HG02759 (cell line): Measurements from ENCODE around the gene CEP95.
"Not testable (repeated sequence)": the region's sequence is repeated elsewhere in the genome, so short reads cannot be mapped to it uniquely, and the experiment has no call there.

ENCODE experiments used
- ATAC-seq: cut with Tn5 transposase; IDR thresholded peaks from one replicate; pipeline ENCODE4 v1.9.1; 2021; ENCODE audit warnings: mild to moderate bottlenecking, moderate library complexity; ENCODE audit not compliant: unreplicated experiment

Gene CEP95, protein sequence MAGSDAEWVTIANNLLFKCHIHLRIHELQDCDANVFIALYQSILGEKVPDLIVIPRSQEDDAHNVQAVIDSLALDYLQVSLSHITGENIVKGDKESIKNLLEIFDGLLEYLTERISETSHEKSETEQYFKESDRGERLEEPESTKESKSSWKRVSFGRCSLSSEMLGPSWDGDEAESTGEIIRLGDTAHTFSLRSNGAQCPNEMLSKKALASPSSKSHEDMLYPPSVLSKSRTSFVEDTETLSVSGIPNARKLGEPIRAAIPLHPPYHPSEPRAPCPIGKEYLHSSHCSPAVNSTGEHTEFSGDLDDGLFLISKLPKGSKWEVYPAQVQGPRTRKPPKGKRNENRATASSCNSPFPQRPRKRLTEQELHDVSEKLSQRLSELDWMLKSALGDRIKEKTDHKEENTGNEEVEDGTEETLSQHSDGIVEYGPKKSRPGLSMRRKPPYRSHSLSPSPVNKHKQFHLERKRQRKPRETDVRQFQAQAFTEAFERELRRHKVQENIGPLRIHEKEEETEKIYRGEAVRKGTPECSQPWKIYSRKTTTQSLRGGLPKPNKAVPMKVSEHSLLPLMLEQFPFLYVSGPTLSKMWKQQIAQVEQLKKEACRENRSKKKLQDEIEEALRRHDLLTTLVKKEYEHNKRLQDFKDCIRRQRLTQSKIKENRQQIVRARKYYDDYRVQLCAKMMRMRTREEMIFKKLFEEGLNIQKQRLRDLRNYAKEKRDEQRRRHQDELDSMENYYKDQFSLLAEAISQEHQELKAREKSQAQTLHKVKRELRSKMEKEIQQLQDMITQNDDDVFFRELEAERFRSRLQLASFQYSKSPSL

DNA sequence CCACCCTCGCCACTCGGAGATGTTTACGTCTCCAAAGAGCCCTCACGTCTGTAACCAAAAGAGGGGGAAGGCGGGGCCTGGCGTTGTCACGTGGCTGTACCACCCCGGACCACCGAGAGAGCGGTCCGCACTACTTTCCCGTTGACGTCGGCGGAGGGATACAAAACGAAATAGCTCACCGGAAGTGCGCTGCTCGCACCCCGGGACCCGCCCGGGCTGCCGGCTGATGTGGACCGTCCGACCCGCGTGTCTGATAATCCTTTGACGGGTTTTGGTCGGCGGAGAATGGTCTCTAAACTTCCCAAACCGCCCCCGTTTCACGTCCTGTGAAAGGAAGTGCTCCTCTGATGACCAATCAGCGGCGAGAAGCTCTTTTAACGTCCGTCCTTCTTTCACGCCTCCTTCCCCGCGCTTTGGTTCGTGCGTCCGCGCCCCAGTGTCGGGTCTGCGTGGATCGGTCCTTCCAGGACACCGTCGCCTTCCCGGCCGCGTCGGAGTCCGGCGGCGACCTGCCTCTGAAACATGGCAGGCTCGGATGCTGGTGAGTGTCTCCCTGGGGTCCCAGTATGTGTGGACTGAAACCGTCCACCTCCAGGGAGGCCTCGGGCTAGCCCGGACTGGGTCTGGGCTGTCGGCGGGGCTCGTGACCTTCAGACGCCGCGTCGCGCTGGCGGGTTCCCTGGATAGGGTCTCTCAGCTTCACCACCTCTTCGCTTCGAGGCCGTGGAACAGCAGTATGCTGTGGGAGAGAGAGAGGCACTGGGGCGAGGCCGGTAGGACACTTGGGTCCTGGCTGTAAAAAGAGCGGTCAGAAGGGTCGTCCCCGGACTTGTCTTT, at the start of gene CEP95:
Gene CEP95 (plus strand): TSS at position 402 of the 837 bp plus-strand sequence. CDS start 121 bp downstream, at position 523.
- ATAC-seq = peak; percentile 71

DNA sequence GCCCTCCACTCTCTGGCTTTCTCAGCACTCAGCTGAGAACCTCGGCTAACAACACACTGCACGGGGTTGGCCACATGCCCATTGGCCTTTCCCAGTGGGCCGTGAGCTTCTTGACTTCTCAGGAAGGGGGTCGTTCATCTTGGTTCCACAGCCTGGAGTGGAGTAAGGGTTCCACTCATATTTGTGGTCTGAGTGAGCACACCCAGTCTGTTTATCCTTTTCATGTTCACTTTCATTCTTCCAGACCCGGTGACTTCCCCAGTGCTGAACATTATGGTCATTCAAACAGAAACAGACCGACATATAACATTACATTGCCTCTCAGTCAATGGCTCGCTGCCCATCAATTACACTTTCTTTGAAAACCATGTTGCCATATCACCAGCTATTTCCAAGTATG, 49.6 kb upstream of the CEP95 start:
- no peak for ATAC-seq

DNA sequence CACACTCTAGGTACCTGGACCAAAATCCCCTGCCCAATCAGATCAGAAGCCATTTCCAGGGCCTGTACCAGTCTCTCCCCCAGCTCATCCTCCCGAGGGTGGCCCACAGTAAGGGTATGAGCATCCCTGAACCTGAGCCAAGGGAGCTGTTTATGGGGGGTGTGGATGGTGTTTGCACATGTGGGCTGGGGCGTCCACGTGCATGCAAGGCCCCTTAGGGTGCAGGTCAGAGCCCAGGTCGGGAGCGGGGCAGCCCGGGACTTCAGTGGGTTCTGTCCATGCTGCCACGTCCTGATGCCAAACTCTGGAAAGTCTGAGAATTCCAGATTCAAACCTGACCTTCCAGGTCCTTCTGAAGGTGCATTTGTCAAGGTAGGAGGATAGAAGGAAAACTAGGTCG, 48.0 kb upstream of the CEP95 start:
- ATAC-seq = no peak

DNA sequence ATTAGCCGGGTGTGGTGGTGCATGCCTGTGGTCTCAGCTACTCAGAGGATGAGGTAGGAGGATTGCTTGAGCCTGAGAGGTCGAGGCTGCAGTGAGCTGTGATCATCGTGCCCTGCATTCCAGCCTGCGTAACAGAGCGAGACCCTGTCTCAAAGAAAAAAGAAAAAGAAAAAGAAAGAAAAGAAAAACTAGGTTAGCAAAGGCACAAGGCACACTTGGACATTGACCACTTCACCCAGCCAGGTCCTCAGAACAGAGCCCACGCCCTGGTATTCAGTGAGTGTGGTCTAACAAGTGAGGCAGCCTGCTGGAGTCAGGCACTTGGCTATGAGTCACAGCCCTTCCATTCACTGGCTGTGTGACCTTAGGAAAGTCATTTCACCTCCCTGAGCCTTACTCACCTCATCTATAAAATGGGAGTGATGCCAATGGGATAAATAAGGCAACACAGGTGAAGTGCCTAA, 47.5 kb upstream of the CEP95 start:
- no peak for ATAC-seq

DNA sequence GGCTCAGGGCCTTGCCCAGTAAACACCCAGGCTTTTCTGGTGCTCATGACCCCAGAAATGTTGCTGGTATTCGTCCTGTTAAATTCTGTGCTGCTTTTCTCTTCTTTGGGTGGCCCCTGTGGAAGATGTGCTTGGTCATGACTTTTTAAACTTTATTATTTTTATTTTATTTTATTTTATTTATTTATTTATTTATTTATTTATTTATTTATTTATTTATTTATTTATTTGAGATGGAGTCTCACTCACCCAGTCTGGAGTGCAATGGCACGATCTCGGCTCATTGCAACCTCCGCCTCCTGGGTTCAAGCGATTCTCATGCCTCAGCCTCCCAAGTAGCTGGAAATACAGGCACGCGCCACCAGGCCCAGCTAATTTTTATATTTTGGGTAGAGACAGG, 47.0 kb upstream of the CEP95 start:
- ATAC-seq = not testable (repeated sequence)

DNA sequence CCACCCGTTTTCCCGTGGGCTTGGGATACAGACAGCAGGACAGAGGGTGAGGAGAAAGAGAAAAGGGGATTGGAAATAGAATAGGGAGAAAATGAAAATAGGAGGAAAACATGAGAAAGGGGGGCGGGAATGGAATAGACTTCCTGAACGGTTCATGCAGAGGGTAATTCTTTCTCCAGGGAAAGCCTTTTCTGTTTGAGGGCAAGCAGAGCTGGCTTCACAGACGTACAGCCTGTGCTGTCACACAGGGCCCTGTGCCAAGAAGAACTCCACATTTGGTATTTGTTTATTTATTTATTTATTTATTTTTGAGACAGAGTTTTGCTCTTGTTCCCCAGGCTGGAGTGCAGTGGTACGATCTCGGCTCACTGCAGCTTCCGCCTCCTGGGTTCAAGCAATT, 45.8 kb upstream of the CEP95 start:
- no peak for ATAC-seq

DNA sequence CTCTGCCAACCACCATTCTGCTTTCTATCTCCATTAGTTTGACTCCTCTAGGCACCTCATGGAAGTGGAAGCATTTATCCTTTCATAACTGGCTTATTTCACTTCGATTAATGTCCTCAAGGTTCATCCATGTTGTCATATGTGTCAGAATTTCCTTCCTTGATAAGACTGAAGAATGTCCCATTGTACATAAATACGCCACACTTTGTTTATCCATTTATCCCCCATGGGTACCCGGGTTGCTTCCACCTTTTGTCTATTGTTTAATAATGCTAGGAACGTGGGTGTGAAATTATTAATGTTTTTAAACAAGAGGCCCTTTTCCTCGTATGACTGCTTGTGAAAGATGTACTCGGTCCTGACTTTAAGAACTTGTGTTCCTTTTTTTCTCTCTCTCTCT, 45.0 kb upstream of the CEP95 start:
- no peak for ATAC-seq

DNA sequence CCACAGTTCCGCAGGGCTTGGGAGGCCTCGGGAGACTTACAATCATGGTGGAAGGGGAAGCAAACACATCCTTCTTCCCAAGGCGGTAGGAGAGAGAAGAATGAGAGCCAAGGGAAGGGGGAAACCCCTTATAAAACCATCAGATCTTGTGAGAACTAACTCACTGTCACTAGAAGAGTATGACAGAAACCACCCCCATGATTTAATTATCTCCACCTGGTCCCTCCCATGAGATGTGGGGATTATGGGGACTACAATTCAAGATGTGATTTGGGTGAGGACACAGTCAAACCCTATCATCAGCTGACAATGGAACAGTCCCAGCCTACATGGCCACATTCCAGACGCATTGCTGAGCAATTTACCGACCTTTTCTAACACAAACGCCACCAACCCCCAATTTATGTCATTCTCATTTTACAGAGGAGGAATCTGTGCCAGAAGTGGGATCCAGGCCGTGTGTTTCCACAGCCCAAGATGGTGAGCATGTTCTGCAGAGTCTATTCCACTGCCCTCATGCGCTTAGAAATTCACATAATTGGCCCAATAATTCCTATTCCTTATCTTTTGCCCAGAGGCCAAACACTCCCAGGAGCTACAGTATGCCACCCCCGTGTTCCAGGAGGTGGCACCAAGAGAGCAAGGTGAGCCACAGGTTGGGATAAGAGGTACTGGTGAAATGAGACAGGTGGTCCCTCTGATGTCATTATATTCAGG, 40.6 kb upstream of the CEP95 start:
- no peak for ATAC-seq

DNA sequence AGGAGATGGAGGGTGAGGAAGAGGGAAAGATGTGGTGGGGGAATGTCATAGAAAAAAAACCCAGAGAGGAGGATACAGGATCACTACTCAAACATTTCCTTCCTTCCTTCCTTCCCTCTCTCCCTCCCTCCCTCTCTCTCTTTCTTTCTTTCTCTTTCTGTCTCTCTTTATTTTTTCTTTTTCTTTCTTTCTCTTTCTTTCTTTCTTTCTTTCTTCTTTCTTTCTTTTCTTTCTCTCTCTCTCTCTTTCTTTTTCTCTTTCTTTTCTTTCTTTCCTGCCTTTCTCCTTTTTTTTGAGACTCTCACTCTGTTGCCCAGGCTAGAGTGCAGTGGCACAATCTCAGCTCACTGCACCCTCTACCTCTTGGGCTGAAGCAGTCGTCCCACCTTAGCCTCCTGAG, 39.9 kb upstream of the CEP95 start:
- ATAC-seq = not testable (repeated sequence)

DNA sequence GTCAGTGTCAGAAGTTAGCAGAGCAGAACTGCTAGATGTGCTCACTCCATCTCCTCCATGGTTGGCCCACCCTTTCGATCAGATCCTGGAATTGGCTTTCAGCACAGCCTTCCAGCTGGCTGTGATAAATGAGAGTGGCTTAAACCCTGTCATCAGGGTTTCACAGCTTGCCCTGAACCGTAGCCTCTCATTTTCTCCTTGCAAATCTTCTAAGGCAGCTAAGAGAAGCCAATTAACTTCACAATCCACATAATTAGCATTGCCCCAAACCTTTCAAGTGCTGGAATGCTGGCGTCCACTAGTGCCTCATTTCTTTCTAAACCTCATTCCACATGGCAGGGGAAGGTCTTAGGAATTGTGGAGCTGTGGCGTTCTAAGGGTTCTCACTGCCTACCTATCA, 36.2 kb upstream of the CEP95 start:
- ATAC-seq = no peak

DNA sequence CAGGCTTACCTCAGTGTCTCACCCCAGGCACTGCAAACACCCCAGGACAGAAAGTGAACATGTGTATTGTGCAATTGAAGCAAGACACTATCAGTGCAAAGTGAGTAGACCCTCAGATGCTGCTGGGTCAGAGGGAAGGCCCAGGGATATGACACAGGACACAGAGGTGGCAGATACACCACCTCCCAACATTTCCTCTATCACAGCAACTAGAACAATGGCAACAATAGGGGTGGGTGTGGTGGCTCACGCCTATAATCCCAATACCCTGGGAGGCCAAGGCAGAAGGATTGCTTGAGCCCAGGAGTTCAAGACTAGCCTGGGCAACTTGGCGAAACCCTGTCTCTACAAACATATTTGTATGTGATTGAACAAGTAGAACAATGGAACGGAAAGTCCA, 35.3 kb upstream of the CEP95 start:
- no peak for ATAC-seq

DNA sequence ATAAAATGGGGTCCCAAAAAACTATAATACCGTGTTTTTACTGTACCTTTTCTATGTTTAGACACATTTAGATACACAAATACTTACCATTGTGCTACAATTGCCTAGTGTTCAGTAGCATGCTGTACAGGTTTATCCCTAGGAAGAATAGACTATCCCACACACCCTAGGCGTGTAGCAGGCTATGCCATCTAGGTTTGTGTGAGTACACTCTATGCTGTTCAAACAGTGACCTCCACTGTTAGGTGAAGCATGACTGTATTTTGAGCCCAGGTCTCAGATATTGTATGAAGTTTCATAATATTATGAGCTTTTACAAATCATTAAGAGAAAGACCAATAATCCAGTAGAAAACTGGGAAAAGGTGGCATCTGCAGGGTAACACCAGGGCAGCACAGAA, 34.2 kb upstream of the CEP95 start:
- ATAC-seq = no peak

DNA sequence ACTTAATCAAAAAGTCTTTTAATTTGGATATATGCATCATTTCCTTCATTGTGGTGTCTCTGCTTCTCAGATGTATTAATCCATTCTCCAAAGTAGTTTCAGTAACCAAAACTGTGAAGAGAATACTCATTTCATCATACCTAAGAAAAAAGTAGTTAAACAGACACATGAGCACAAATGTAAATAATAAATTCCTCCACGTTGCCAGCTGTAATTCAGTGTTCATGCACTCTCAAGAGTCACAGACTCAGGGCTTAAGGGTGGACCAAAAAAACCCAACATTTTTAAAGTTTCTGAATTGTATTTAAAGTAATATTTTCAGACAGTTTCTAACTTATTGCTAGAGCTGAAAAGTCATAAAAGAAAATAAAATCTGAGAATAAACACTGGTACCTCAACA, 28.9 kb upstream of the CEP95 start:
- no peak for ATAC-seq

DNA sequence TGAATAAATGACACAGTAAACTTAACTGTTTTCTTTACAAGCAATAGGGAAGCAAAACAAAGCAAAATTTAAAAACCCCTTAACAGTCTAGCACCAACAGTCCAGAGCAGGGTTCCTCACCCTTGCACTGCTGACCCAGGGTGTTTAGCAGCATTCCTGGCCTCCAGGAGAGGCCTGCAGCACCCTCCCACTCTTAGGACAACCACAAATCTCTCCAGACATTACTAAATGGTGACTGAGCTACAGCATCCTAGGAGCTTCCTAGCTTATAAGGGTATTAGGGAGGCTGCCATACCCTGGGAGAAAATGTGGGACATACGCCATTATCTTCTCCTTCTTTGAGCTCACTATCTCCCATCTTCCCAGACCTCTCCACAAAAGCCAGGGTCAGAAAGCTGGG, 25.8 kb upstream of the CEP95 start:
- ATAC-seq = no peak

DNA sequence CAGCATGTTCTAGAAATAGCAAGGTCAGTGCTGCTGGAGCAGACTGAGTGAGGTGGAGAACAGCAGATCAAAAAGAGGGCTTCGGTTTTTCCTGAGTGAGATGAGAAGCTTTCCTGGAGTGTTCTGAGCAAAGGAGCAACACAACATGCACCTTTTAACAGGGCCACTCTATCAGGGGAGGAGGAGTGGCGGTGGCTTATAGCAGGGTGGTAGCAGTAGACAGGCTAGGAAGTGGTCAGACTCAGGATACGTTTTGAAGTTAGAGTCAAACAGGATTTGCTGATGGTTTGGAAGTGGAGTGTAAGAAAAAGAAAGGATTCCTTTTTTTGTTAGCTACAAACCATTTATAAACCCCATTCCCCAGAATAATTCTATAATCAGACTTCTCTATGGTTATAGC, 22.4 kb upstream of the CEP95 start:
- no peak for ATAC-seq

DNA sequence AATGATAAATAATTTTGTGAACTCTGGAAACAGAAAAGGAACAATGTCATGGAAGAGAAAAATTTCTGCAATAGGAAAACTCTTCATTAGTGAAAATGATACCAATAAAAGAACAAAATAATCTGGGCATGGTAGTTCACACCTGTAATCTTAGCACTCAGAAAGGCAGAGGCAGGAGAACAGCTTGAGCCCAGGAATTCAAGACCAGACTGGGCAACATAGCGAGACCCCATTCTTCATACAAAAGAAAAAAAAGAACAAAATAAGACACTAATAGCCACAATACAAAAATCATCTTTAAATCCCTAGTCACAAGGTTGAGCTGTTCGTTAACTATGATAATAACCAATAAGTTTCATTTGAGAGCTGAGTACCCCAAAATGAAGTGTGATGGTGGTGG, 18.5 kb upstream of the CEP95 start:
- ATAC-seq = no peak

DNA sequence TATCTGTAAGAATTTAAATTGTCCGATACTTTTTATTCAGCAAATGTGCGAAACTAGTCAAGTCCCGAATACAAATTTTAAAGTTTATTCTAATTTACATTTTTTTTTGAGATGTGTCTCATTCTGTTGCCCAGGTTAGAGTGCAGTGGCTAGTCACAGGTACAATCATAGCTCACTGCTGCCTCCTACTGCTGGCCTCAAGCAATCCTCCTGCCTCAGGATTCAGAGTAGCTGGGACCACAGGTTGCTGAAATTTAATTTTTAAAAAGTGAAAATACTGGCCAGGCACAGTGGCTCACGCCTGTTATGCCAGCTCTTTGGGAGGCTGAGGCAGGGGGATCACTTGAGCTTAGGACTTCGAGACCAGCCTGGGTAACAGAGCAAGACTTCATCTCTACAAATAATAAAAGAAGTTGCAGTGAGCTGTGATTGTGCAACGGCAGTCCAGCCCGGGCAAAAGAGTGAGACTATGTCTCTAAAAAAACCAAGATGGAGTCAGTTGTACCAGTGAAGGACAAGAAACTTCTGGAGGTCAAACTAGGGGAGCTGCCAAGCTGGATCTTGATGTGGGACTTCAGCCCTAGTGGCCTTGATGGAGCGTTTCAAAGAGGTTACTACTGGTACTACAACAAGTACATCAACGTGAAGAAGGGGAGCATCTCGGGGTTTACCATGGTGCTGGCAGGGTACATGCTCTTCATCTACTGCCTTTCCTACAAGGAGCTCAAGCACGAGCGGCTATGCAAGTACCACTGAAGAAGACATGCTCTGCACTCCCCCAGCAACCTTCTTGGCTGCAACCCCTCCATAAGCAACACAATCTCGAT, 15.5 kb upstream of the CEP95 start:
- ATAC-seq = no peak

DNA sequence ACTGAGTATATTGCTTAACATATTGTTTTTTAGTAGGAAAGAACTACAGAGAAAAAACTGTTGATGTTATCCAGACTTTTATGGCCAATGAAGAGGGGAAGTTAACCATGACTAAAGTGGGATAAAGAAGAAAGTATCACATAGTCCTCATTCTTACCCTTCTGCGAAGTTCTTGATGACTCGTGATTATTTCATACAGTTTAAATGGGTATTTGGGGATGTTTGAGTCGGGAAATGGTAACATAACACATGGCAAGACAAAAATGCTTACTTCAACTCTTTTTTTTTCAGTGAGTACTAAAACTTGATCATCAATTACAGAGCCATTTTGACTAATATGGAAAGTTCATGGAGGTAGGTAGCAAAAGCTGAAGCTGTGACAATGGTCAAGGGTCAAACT, 14.8 kb upstream of the CEP95 start:
- ATAC-seq = no peak

DNA sequence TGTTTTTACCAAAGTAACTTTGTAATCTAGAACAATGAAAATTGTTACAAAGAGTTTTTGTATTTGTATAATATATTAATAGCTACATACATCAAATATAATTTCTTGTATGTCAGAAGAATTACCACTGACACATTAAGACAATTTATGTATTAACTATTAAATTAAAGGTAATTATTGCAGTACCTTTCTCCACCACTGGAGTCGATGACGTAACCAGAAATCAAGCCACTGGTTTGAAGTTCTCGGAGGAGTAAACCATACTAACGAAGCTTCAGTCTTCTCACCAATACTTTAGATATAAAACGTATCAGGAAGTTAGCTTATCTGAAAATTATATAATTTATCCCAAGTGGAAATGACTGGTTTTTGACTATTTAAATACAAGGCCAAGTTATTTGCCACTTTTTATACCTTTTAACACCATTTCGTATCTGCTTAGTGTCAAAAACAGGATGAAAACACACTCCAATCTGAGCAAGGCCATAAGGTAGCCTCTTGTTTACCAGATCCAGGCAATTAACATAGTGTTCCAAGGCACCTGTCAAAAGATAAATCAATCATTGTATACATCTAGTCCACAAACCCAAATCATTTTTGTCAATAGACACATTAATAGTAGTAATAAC, 14.2 kb upstream of the CEP95 start:
- ATAC-seq = no peak
